ENCODE data around the gene TELO2. TPM values are rescaled to one million over a fixed set of nuclear protein-coding genes. Genes with fewer than 3 reads are reported as not detected.

Gene TELO2
- 10.0 TPM for polyA plus RNA-seq (2013, experiment 1 of 2)
- 10.2 TPM for polyA plus RNA-seq (2013, experiment 2 of 2)

DNA sequence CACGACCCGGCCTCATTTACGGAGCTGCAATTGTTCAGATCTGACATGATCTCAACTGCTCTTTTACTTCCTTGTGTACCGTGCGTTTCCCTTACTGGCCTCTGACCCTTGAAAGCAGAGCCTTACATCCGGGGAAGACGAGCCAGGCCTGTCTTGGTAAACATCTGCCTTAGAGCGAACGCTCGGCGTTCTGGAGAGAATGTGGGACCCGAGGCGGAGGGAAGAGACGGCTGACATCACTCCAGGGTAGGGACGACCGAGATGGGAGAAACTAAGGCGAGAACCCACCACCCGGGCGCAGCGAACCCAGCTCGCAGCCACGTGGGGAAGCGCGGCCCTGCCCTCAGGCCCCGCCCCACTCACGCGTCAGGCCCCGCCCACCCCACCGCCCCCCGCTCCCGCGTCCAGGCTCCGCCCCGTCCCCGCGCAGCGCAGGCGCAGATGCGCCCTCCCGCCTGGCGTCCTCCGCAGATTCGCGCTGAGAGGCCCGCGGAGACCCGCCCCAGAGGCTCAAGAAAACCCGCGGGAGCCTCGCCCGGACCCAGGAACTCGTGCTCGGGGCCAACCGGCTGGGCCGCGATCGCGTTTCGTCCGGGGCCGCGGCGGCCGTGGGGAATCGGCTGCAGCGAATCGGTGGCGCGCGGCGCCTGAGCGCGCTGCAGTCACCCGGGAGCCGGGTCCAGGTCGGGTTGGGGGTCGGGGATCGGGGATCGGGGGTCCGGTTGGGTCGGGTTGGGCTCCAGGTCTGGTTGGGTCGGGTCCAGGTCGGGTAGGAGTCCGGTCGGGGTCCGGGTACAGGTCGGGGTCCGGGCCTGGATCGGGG lies at the start of gene TELO2:
TSS of gene TELO2 (plus strand) at position 438 of the 823 bp plus-strand sequence. CDS start 922 bp downstream, outside the sequence.
- Histone ChIP-seq H3K9me3 (ENCODE audit: control insufficient read depth, low read length) (no peaks in the 10 kb centered on the region), H2AFZ (ENCODE audit: low read depth, low read length) (peak within 1 kb of the TSS; percentile 75), H3K27me3 (ENCODE audit: control insufficient read depth in 1 of 2, insufficient read depth in 1 of 2, low read length in 2 of 2) (no peaks in the 10 kb centered on the region), H3K4ac (ENCODE audit: low read depth in 1 of 2, low read length in 2 of 2) (peak within 1 kb of the TSS; percentile 24 to 40), H3K9ac (ENCODE audit: low read length) (peak within 1 kb of the TSS; percentile 89), H2AK5ac (ENCODE audit: low read length, severe bottlenecking) (peak within 1 kb of the TSS; percentile 58), H2BK15ac (ENCODE audit: low read depth, poor library complexity, severe bottlenecking) (peak within 1 kb of the TSS; percentile 44), H3K4me3 (ENCODE audit: insufficient read depth in 1 of 2, low read depth in 1 of 2, low read length in 2 of 2) (peak within 1 kb of the TSS; percentile 80 to 91), H3K27ac (ENCODE audit: low read length, poor library complexity, severe bottlenecking) (no peak within 1 kb of the TSS), H3K14ac (ENCODE audit: low read length in 2 of 2) (peak within 1 kb of the TSS in 1 of 2 experiments; percentile 26), H4K8ac (ENCODE audit: low read length) (peak within 1 kb of the TSS; percentile 87), H2BK12ac (ENCODE audit: low read length in 2 of 2) (peak within 1 kb of the TSS; percentile 7 to 45), H3K23ac (ENCODE audit: low read length in 2 of 2) (peak within 1 kb of the TSS in 1 of 2 experiments; percentile 29), H2BK120ac (ENCODE audit: low read depth, low read length) (peak within 1 kb of the TSS; percentile 74), H2BK5ac (ENCODE audit: low read depth, low read length, poor library complexity, severe bottlenecking) (peak within 1 kb of the TSS; percentile 94), H4K91ac (ENCODE audit: low read length) (peak within 1 kb of the TSS; percentile 71), H3K36me3 (ENCODE audit: control insufficient read depth in 1 of 2, insufficient read depth in 2 of 2, low read depth in 1 of 2, low read length in 2 of 2) (peaks cover 30 to 36% of the 10 kb centered on the region in 2 experiments), H3K79me1 (replicated peaks; ENCODE audit: low read length, poor library complexity, severe bottlenecking) (peaks cover 28% of the 10 kb centered on the region), H3K4me1 (ENCODE audit: control insufficient read depth, insufficient read depth, low read depth, low read length) (peaks cover 18% of the 10 kb centered on the region), H3K4me2 (ENCODE audit: low read length, poor library complexity, severe bottlenecking) (peak within 1 kb of the TSS; percentile 97), H3K18ac (ENCODE audit: low read depth in 1 of 2, low read length in 2 of 2) (peak within 1 kb of the TSS; percentile 70 to 71)
- WGBS = 2% methylated on average over 52 of the region's 89 CpGs
- peak; percentile 77 for DNase-seq

DNA sequence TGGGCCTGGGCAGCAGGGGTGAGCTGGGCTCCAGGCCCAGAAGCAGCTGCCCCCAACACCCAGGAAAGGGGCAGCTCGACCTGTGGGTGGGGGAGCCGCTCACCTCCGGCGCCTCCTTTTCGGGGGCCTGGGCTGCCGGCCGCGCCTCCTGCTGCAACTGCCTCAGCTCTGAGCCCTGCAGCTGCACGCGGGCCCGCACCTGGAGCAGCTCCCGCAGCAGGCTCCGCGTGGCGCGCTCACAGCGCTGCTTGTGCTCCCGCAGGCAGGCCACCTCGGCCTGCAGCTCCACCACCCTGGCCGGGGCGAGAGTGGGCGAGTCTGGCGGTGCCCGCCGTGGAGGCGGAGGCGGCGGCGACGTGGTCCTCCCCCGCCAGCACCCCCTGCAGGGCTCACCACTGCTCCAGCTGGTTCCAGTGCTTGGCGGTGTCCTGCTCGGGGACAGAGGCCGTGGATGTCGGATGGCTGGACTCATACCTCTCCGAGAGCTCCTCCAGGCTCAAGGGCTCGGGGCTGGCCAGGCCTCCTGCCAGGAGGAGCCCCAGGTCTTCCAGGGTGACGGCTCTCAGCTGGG lies 49.7 kb upstream of the TELO2 start:
- H3K79me1 ChIP-seq (replicated peaks; ENCODE audit: low read length, poor library complexity, severe bottlenecking) = peaks cover 2% of the 10 kb centered on the region
- H4K91ac ChIP-seq (ENCODE audit: low read length) = no peak overlapping the region
- DNase-seq = no peak
- no peaks in the 10 kb centered on the region for H3K27me3 ChIP-seq (ENCODE audit: control insufficient read depth in 1 of 2, insufficient read depth in 1 of 2, low read length in 2 of 2)
- 87% methylated on average over 37 of the region's 38 CpGs for WGBS
- H2AK5ac ChIP-seq (ENCODE audit: low read length, severe bottlenecking) = no peak overlapping the region
- H3K27ac ChIP-seq (ENCODE audit: low read length, poor library complexity, severe bottlenecking) = no peak overlapping the region
- no peak overlapping the region for H3K14ac ChIP-seq (ENCODE audit: low read length in 2 of 2)
- no peaks in the 10 kb centered on the region for H3K9me3 ChIP-seq (ENCODE audit: control insufficient read depth, low read length)
- no peak overlapping the region for H3K18ac ChIP-seq (ENCODE audit: low read depth in 1 of 2, low read length in 2 of 2)
- no peak overlapping the region for H2AFZ ChIP-seq (ENCODE audit: low read depth, low read length)
- H3K4me2 ChIP-seq (ENCODE audit: low read length, poor library complexity, severe bottlenecking) = no peak overlapping the region
- no peak overlapping the region for H3K4ac ChIP-seq (ENCODE audit: low read depth in 1 of 2, low read length in 2 of 2)
- no peak overlapping the region for H3K23ac ChIP-seq (ENCODE audit: low read length in 2 of 2)
- H3K4me1 ChIP-seq (ENCODE audit: control insufficient read depth, insufficient read depth, low read depth, low read length) = peaks cover 8% of the 10 kb centered on the region
- no peak overlapping the region for H2BK12ac ChIP-seq (ENCODE audit: low read length in 2 of 2)
- no peak overlapping the region for H3K4me3 ChIP-seq (ENCODE audit: insufficient read depth in 1 of 2, low read depth in 1 of 2, low read length in 2 of 2)
- H2BK120ac ChIP-seq (ENCODE audit: low read depth, low read length) = no peak overlapping the region
- H2BK15ac ChIP-seq (ENCODE audit: low read depth, poor library complexity, severe bottlenecking) = no peak overlapping the region
- peaks cover 18 to 39% of the 10 kb centered on the region in 2 experiments for H3K36me3 ChIP-seq (ENCODE audit: control insufficient read depth in 1 of 2, insufficient read depth in 2 of 2, low read depth in 1 of 2, low read length in 2 of 2)
- no peak overlapping the region for H3K9ac ChIP-seq (ENCODE audit: low read length)
- no peak overlapping the region for H2BK5ac ChIP-seq (ENCODE audit: low read depth, low read length, poor library complexity, severe bottlenecking)
- H4K8ac ChIP-seq (ENCODE audit: low read length) = no peak overlapping the region

DNA sequence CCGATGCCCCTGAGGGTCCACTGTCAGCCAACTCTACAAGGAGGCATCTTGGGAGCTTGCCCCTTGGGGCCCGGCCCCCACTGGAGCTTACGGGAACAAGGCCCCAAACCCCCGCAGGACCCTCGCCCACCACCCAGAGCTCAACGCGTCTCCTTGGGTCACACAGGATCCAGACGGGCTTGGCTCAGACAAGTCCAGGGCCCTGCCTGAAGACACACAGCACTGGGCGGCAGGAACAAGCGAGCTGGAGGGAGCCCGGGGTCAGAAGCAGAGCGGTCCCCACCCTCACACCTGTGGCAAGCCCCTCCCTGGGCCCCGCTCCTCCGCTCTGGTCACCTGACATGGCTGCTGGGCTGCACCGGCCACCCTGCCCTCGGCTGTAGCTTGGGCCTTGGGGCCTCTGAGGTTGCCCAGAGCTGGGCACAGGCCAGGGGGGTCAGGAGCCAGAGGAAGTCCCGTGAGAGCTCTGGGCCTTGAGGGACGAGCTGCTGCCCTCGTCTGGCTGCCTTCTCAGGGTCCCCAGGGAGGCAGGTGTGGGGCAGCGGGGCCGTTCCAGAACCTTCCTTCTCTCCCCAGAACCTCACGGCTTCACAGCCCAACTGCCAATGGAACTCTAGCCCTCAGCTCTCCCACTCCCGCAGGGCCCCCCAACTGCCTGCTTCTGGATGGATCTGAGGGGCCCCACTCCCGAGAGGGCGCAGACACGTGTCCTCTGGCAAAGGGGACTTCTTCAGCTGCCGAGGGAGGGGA lies 49.0 kb upstream of the TELO2 start, which contains the start of gene CCDC154:
TSS of gene CCDC154 (minus strand) at position 577 of the 750 bp plus-strand sequence. CDS start at position 343, 234 bp downstream.
- WGBS = 91% methylated on average over 27 of the region's 27 CpGs
- Histone ChIP-seq H2AK5ac (ENCODE audit: low read length, severe bottlenecking) (no peak within 1 kb of the TSS), H2BK120ac (ENCODE audit: low read depth, low read length) (no peak within 1 kb of the TSS), H2AFZ (ENCODE audit: low read depth, low read length) (no peak within 1 kb of the TSS), H3K79me1 (replicated peaks; ENCODE audit: low read length, poor library complexity, severe bottlenecking) (peaks cover 3% of the 10 kb centered on the region), H2BK15ac (ENCODE audit: low read depth, poor library complexity, severe bottlenecking) (no peak within 1 kb of the TSS), H3K9me3 (ENCODE audit: control insufficient read depth, low read length) (no peaks in the 10 kb centered on the region), H3K4me2 (ENCODE audit: low read length, poor library complexity, severe bottlenecking) (no peak within 1 kb of the TSS), H3K4ac (ENCODE audit: low read depth in 1 of 2, low read length in 2 of 2) (no peak within 1 kb of the TSS), H3K36me3 (ENCODE audit: control insufficient read depth in 1 of 2, insufficient read depth in 2 of 2, low read depth in 1 of 2, low read length in 2 of 2) (peaks cover 24 to 45% of the 10 kb centered on the region in 2 experiments), H4K91ac (ENCODE audit: low read length) (no peak within 1 kb of the TSS), H3K4me3 (ENCODE audit: insufficient read depth in 1 of 2, low read depth in 1 of 2, low read length in 2 of 2) (no peak within 1 kb of the TSS), H2BK5ac (ENCODE audit: low read depth, low read length, poor library complexity, severe bottlenecking) (no peak within 1 kb of the TSS), H3K23ac (ENCODE audit: low read length in 2 of 2) (no peak within 1 kb of the TSS), H3K27me3 (ENCODE audit: control insufficient read depth in 1 of 2, insufficient read depth in 1 of 2, low read length in 2 of 2) (no peaks in the 10 kb centered on the region), H3K27ac (ENCODE audit: low read length, poor library complexity, severe bottlenecking) (no peak within 1 kb of the TSS), H4K8ac (ENCODE audit: low read length) (no peak within 1 kb of the TSS), H3K14ac (ENCODE audit: low read length in 2 of 2) (no peak within 1 kb of the TSS), H2BK12ac (ENCODE audit: low read length in 2 of 2) (no peak within 1 kb of the TSS), H3K4me1 (ENCODE audit: control insufficient read depth, insufficient read depth, low read depth, low read length) (peaks cover 3% of the 10 kb centered on the region), H3K9ac (ENCODE audit: low read length) (no peak within 1 kb of the TSS), H3K18ac (ENCODE audit: low read depth in 1 of 2, low read length in 2 of 2) (no peak within 1 kb of the TSS)
- DNase-seq = no peak
